NCI-H1105 (cell line): Measurements from ENCODE around the gene RSPRY1.
"Not testable (repeated sequence)": the region's sequence is repeated elsewhere in the genome, so short reads cannot be mapped to it uniquely, and the experiment has no call there.

Experiments used
- DNase-seq: peaks from one replicate; lab custom pipeline; 2025; lab: John Stamatoyannopoulos, UW

Gene RSPRY1

GRCh38 chr16:57271867-57272495 lies 85.9 kb downstream of the RSPRY1 start:
- DNase-seq, result no peak

- DNase-seq, result no peak
Observed at GRCh38 chr16:57273359-57273758, 87.2 kb downstream of the RSPRY1 start.

GRCh38 chr16:57273826-57274225 lies 87.7 kb downstream of the RSPRY1 start:
- no peak for DNase-seq

GRCh38 chr16:57275946-57276345 lies 89.8 kb downstream of the RSPRY1 start:
- DNase-seq, result not testable (repeated sequence)

GRCh38 chr16:57276596-57276995 lies 90.5 kb downstream of the RSPRY1 start:
- DNase-seq, result no peak

- no peak for DNase-seq
Observed at GRCh38 chr16:57277586-57277985, 91.5 kb downstream of the RSPRY1 start.

- DNase-seq, result no peak
Observed at GRCh38 chr16:57278494-57278893, 92.4 kb downstream of the RSPRY1 start.

GRCh38 chr16:57279780-57280638 lies 93.9 kb downstream of the RSPRY1 start:
- no peak for DNase-seq

GRCh38 chr16:57281791-57282190 lies 95.7 kb downstream of the RSPRY1 start:
- DNase-seq, result no peak

GRCh38 chr16:57282510-57283213 lies 96.5 kb downstream of the RSPRY1 start:
- DNase-seq, result no peak

GRCh38 chr16:57283214-57283958 lies 97.3 kb downstream of the RSPRY1 start:
- no peak for DNase-seq

- DNase-seq, result no peak
Observed at GRCh38 chr16:57283959-57284208, 97.8 kb downstream of the RSPRY1 start.

GRCh38 chr16:57284209-57284951 lies 98.3 kb downstream of the RSPRY1 start, which contains the start of gene PLLP:
Gene PLLP (minus strand): TSS chr16:57284672. CDS start chr16:57284540, 132 bp downstream.
- peak; percentile 30 for DNase-seq

- DNase-seq, result no peak
Observed at GRCh38 chr16:57284952-57285363, 98.8 kb downstream of the RSPRY1 start.

GRCh38 chr16:57285379-57285778 lies 99.2 kb downstream of the RSPRY1 start:
- no peak for DNase-seq

GRCh38 chr16:57289391-57290257 lies 103.5 kb downstream of the RSPRY1 start:
- DNase-seq, result no peak
